Measurements from ENCODE around the gene KLK11. TPM values are rescaled to one million over a fixed set of nuclear protein-coding genes. Genes with fewer than 3 reads are reported as not detected.

The KLK11 gene
- total and polyA plus RNA-seq, 2 of the 8 experiments (the other 6 are each of a cell fraction or from before 2014, with no cell fraction given): 0.45 TPM; not detected in 1

- Histone ChIP-seq H4K20me1 (replicated peaks in 1 of 2; ENCODE audit: control insufficient read depth in 1 of 2, insufficient read depth in 2 of 2, low read length in 2 of 2) (no peaks in the 10 kb centered on the region), H2BK120ac (replicated peaks; ENCODE audit: low read depth, low read length) (no peak overlapping the region), H2BK20ac (ENCODE audit: low read length) (no peak overlapping the region), H3K18ac (ENCODE audit: extremely low read depth, low read length) (no peak overlapping the region), H3K36me3 (ENCODE audit: control insufficient read depth in 2 of 4, insufficient read depth in 4 of 4, low read length in 3 of 4) (no peaks in the 10 kb centered on the region), H3K27ac (ENCODE audit: low read depth, low read length) (no peak overlapping the region), H2AK5ac (ENCODE audit: low read depth, low read length) (no peak overlapping the region), H3K9me3 (ENCODE audit: insufficient read depth in 2 of 2, low read depth in 1 of 2, low read length in 1 of 2) (peaks cover 0 to 3% of the 10 kb centered on the region in 2 experiments; a peak in 1 of 4 replicates), H3K4me1 (replicated peaks in 1 of 4; ENCODE audit: control insufficient read depth in 3 of 4, insufficient read depth in 4 of 4, low read length in 3 of 4) (peaks cover 0 to 2% (median 0%) of the 10 kb centered on the region in 4 experiments; a peak in 1 of 7 replicates), H2AFZ (ENCODE audit: low read length) (no peak overlapping the region), H3K79me1 (ENCODE audit: low read depth, low read length) (no peaks in the 10 kb centered on the region), H3K4me2 (ENCODE audit: insufficient read depth in 1 of 2, low read depth in 2 of 2, low read length in 2 of 2) (no peak overlapping the region), H2BK15ac (ENCODE audit: low read length) (no peak overlapping the region), H4K91ac (replicated peaks; ENCODE audit: insufficient read length, low read length) (no peak overlapping the region), H3K9ac (replicated peaks in 1 of 4; ENCODE audit: extremely low read depth in 1 of 4, low read depth in 3 of 4, low read length in 3 of 4) (no peak overlapping the region), H3K23ac (ENCODE audit: insufficient read length) (no peak overlapping the region), H2BK5ac (ENCODE audit: low read depth, low read length) (no peak overlapping the region), H3K56ac (replicated peaks; ENCODE audit: insufficient read length, low read depth, low read length) (no peak overlapping the region), H2BK12ac (ENCODE audit: low read depth, low read length) (no peak overlapping the region), H3K27me3 (replicated peaks in 1 of 4; ENCODE audit: control insufficient read depth in 3 of 4, extremely low read depth in 1 of 4, insufficient read depth in 3 of 4, low read length in 3 of 4) (no peaks in the 10 kb centered on the region; a peak in 1 of 7 replicates), H3K4me3 (ENCODE audit: extremely low read depth in 1 of 4, insufficient read depth in 2 of 4, low read depth in 3 of 4, low read length in 4 of 4) (no peak overlapping the region), H3K4ac (replicated peaks; ENCODE audit: insufficient read length, low read depth, low read length) (no peak overlapping the region), H3K79me2 (ENCODE audit: control insufficient read depth in 1 of 2, insufficient read depth in 2 of 2, low read length in 2 of 2) (no peaks in the 10 kb centered on the region), H4K8ac (ENCODE audit: extremely low read depth, insufficient read depth, low read length) (no peak overlapping the region), H3K14ac (ENCODE audit: insufficient read length) (no peak overlapping the region), H4K5ac (ENCODE audit: insufficient read length, low read depth, low read length) (no peak overlapping the region), H3K23me2 (ENCODE audit: low read depth, low read length) (no peaks in the 10 kb centered on the region; the same call in 1 of the 2 replicates)
- CTCF ChIA-PET (ENCODE audit: partially characterized antibody): no interaction called here
- POLR2A ChIA-PET (ENCODE audit: partially characterized antibody): no interaction called here
- DNase-seq (ENCODE audit: low read depth in 1 of 2, low spot score in 2 of 2): no peak
- FAIRE-seq: no peak
- 90% methylated on average over 4 of the region's 4 CpGs; no CpG with 5 or more reads in 1 of the 2 experiments for WGBS, 2 experiments (ENCODE audit: extremely low coverage in 1 of 2, insufficient coverage in 1 of 2, insufficient read length in 1 of 2, insufficient replicate concordance in 2 of 2, low coverage in 1 of 2, low lambda C conversion rate in 2 of 2, missing lambda C conversion rate in 1 of 2)
- TF ChIP-seq EZH2 (IDR thresholded peaks at IDR 0.05; ENCODE audit: low read depth, low read length, severe bottlenecking) (no peak), NANOG (IDR thresholded peaks at IDR 0.05; ENCODE audit: insufficient read depth, low read depth, low read length, poor library complexity, severe bottlenecking) (no peak), KDM1A (IDR thresholded peaks at IDR 0.05; ENCODE audit: borderline replicate concordance, low read length) (no peak), POLR2A (IDR thresholded peaks at IDR 0.05; ENCODE audit: control extremely low read depth in 1 of 2, low read depth in 2 of 2, low read length in 2 of 2) (no peak), SUZ12 (IDR thresholded peaks at IDR 0.05; ENCODE audit: low read length) (no peak), PHF8 (conservative IDR thresholded peaks at IDR 0.05; ENCODE audit: low read depth, low read length) (no peak), JUN (IDR thresholded peaks at IDR 0.05; ENCODE audit: low read depth, low read length) (no peak), RFX5 (IDR thresholded peaks at IDR 0.05; ENCODE audit: borderline replicate concordance, low read depth, low read length) (no peak), SIX5 (IDR thresholded peaks at IDR 0.05; ENCODE audit: low read depth, low read length) (no peak), SAP30 (IDR thresholded peaks at IDR 0.05; ENCODE audit: insufficient read depth, insufficient replicate concordance, low read length) (no peak), HDAC2 (IDR thresholded peaks at IDR 0.05; ENCODE audit: borderline replicate concordance in 1 of 2, low read depth in 2 of 2, low read length in 2 of 2) (no peak), FOSL1 (IDR thresholded peaks at IDR 0.05; ENCODE audit: insufficient read depth, low read depth, low read length) (no peak)
Observed at GRCh38 chr19:51071095-51071405, 44.6 kb upstream of the KLK11 start.

All from H1 (cell line).